ENCODE data around the gene KCNC3. TPM values are rescaled to one million over a fixed set of nuclear protein-coding genes. Genes with fewer than 3 reads are reported as not detected.

Gene KCNC3
- total RNA-seq, 1 experiment from 2014 or later = 17.3 TPM

DNA sequence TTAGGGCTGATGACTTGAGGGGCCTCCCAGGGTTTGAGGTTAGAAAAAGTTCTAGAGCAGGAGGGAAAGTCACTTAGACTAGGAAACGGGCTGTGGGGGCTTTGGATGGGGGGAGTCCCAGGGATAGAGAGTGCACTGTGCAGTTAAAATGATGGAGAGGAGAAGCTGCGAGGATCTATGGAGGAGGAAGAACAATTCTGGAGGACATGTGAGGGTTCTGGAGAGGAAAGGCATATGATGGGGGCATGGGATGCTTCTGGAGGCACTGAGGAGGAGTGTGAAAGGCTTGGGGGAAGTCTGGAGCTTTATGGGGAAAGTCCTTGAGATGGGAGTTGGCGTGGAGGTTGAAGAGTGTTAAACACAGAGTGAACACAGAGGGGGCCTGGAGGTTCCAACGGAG lies 2.2 kb downstream of the KCNC3 start:
- Histone ChIP-seq H2AK5ac (ENCODE audit: insufficient read length, low read length) (no peak overlapping the region), H3K27me3 (ENCODE audit: insufficient read depth, low read length) (peaks cover 8% of the 10 kb centered on the region; the same call in 1 of the 2 replicates), H3K27ac (ENCODE audit: insufficient read length, low read depth, low read length) (no peak overlapping the region), H3K14ac (ENCODE audit: insufficient read depth, low read length) (no peak overlapping the region), H4K5ac (ENCODE audit: insufficient read length, low read depth, low read length) (no peak overlapping the region), H3K4me2 (ENCODE audit: insufficient read depth, insufficient read length, low read length) (peak overlapping the region; percentile 76), H2BK15ac (ENCODE audit: low read depth, low read length) (no peak overlapping the region), H3K9me3 (ENCODE audit: control insufficient read depth, low read depth, low read length) (no peaks in the 10 kb centered on the region), H3K4me1 (ENCODE audit: insufficient read depth, low read length) (peaks cover 6% of the 10 kb centered on the region; the same call in 1 of the 2 replicates), H3K79me2 (ENCODE audit: insufficient read depth, low read length) (no peaks in the 10 kb centered on the region), H3K9ac (ENCODE audit: extremely low read depth, insufficient read length, low read length) (no peak overlapping the region), H3K4ac (ENCODE audit: low read depth, low read length) (no peak overlapping the region), H3K56ac (ENCODE audit: insufficient read length, low read depth, low read length) (no peak overlapping the region), H2BK5ac (ENCODE audit: insufficient read length, low read length) (no peak overlapping the region), H2BK12ac (ENCODE audit: insufficient read length, low read depth, low read length) (no peak overlapping the region), H3K18ac (ENCODE audit: insufficient read length, low read depth, low read length) (no peak overlapping the region), H4K91ac (ENCODE audit: insufficient read length, low read depth, low read length) (no peak overlapping the region), H4K20me1 (ENCODE audit: control insufficient read depth, insufficient read depth, insufficient read length) (no peaks in the 10 kb centered on the region), H4K8ac (replicated peaks; ENCODE audit: insufficient read length, low read depth, low read length) (no peak overlapping the region), H2BK120ac (ENCODE audit: low read depth, low read length, poor library complexity, severe bottlenecking) (no peak overlapping the region), H3K23me2 (ENCODE audit: insufficient read length, low read depth, low read length, poor library complexity, severe bottlenecking) (peaks cover 21% of the 10 kb centered on the region), H2AFZ (ENCODE audit: low read length) (no peak overlapping the region), H2BK20ac (ENCODE audit: low read depth, low read length, poor library complexity, severe bottlenecking) (no peak overlapping the region), H3T11ph (ENCODE audit: low read length) (no peak overlapping the region), H3K23ac (ENCODE audit: insufficient read length, low read depth, low read length) (no peak overlapping the region), H3K79me1 (ENCODE audit: insufficient read depth, low read depth, low read length, poor library complexity, severe bottlenecking) (no peaks in the 10 kb centered on the region)
- WGBS (ENCODE audit: extremely low coverage, insufficient read length, low lambda C conversion rate) = no CpG with 5 or more reads among the region's 4 CpGs
- Mint-ChIP-seq H3K4me1 (peaks cover 48 to 59% of the 10 kb centered on the region in 2 experiments), H3K4me3 (peak overlapping the region; percentile 65 to 87), H3K27me3 (ENCODE audit: low read depth) (peaks cover 36% of the 10 kb centered on the region), H3K9me3 (peaks cover 3 to 5% of the 10 kb centered on the region in 2 experiments; a peak in 3 of 5 replicates), H3K27ac (no peak overlapping the region), H3K36me3 (ENCODE audit: insufficient read depth in 1 of 3, low read depth in 3 of 3) (peaks cover 8 to 21% (median 16%) of the 10 kb centered on the region in 3 experiments)
- DNase-seq = no peak
- TF ChIP-seq, protein P1, sequence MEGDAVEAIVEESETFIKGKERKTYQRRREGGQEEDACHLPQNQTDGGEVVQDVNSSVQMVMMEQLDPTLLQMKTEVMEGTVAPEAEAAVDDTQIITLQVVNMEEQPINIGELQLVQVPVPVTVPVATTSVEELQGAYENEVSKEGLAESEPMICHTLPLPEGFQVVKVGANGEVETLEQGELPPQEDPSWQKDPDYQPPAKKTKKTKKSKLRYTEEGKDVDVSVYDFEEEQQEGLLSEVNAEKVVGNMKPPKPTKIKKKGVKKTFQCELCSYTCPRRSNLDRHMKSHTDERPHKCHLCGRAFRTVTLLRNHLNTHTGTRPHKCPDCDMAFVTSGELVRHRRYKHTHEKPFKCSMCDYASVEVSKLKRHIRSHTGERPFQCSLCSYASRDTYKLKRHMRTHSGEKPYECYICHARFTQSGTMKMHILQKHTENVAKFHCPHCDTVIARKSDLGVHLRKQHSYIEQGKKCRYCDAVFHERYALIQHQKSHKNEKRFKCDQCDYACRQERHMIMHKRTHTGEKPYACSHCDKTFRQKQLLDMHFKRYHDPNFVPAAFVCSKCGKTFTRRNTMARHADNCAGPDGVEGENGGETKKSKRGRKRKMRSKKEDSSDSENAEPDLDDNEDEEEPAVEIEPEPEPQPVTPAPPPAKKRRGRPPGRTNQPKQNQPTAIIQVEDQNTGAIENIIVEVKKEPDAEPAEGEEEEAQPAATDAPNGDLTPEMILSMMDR (conservative IDR thresholded peaks at IDR 0.05) = no peak
